GM13976 (cell line): ENCODE results near the gene SREK1.

Experiments used
- DNase-seq: peaks from one replicate; pipeline ENCODE4 v3.0.0; 2012; ENCODE audit warnings: low spot score
- in situ Hi-C: fragments of 300-500 bp; cut with MboI; formaldehyde crosslinking; loops from one replicate; pipeline ENCODE4 v1.12.0; 2022; ENCODE audit warnings: low sequenced_read_pairs, mixed read lengths, inconsistent platforms; ENCODE audit not compliant: unreplicated experiment
- TF ChIP-seq, protein P1 (sequence below): IDR thresholded peaks from 2 replicates; pipeline ENCODE4 v1.5.1; 2012; ENCODE audit warnings: borderline replicate concordance, mild to moderate bottlenecking; ENCODE audit not compliant: insufficient read depth; ENCODE audit errors: extremely low read depth, missing control alignments, control extremely low read depth

The SREK1 gene

DNA sequence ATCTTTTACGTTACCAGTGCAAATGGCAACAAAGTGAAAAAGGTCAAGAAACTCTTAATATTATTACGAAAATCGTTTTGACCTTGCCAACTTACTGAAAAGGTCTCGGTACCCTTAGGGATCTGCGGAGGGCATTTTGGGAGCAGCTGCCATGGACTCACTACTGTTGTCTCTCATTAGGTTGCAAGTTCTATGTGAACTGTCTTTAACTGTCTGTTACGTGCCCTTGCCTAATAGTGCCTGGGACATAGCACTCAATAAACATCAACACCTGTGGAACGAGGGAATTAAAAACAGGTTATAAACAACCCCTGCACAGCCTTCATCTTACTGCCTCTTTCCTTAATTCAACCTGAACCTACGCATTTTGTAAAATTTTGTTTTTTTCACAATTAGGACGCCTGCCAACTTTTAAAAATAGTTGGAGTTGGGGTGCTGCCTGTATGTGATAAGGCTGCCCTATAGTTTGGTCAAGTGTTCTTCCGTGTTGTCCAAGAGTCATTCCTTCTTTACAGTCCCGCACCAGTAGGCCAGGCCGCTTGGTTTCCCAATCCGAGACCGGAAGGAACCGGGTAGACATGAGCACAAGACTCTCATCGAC, 527 bp upstream of the SREK1 start:
- in situ Hi-C loops, result no loop called here
- no peak for DNase-seq
- TF ChIP-seq, protein P1, sequence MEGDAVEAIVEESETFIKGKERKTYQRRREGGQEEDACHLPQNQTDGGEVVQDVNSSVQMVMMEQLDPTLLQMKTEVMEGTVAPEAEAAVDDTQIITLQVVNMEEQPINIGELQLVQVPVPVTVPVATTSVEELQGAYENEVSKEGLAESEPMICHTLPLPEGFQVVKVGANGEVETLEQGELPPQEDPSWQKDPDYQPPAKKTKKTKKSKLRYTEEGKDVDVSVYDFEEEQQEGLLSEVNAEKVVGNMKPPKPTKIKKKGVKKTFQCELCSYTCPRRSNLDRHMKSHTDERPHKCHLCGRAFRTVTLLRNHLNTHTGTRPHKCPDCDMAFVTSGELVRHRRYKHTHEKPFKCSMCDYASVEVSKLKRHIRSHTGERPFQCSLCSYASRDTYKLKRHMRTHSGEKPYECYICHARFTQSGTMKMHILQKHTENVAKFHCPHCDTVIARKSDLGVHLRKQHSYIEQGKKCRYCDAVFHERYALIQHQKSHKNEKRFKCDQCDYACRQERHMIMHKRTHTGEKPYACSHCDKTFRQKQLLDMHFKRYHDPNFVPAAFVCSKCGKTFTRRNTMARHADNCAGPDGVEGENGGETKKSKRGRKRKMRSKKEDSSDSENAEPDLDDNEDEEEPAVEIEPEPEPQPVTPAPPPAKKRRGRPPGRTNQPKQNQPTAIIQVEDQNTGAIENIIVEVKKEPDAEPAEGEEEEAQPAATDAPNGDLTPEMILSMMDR, result no peak

DNA sequence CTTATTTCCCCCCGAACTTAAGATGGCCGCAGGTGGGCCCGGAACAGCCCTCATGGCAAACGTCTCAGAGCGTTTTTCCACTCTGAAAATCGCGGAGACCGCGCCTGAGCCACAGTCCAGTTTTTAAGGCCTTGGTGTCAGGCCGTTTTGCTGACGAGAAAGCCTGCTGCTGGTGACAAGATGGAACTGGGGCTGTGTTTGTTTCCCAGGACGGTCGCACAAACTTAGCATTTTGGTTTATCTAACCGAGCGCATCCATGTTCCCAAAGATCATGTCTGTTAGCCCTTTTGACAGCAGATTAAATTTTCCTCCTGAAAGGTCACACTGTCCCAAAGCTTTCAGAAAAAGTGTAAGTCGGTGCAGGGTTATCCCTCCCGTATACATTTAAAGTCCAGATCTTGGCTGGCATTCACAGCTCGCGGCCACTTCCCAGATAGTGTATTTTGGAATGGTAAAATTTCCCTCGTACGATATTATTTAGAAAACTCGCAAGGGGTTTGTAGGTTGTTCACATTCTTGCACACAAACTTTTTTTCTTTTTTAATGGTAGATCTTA, 812 bp downstream of the SREK1 start:
- TF ChIP-seq, protein P1, result no peak
- DNase-seq, result peak; percentile 68
- in situ Hi-C loops, result no loop called here

DNA sequence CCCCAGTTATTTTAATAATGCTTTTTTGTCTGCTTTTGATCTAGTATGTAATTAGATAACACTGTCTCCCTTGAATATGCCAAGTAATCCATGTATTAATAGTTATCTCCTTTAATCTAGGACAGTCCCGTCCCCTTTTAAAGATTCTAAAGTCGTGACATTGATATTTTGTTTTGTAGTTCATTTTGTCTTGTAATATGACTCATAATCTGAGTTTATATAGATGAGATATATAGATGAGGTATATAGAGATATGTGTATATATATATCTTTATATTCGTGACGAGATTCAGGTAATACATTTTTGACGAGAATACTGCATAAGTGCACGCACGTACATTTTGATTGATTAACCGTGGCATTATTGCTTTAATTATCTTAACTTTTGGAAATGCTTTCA, 1.6 kb downstream of the SREK1 start:
- in situ Hi-C loops, result no loop called here
- DNase-seq, result no peak
- TF ChIP-seq, protein P1, result no peak

DNA sequence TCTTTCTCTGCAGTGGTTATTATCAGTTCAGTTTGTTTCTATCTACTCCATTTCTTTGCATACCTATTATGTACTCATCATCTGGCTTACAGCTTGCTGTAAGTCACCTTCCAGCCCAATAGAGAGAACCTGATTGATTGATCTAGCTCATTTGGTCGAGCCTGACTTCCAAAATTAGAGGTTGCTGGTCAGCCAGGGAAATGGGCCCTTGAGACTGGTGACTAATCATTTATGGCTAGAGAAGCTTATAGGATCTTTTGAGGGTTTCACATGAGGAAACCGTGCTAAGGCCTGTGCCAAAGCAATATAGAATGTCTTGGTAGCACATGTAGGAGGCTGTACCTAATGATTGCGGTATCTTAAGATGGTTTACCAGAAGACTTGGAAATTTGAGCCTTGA, 5.8 kb downstream of the SREK1 start:
- in situ Hi-C loops, result no loop called here
- DNase-seq, result no peak

DNA sequence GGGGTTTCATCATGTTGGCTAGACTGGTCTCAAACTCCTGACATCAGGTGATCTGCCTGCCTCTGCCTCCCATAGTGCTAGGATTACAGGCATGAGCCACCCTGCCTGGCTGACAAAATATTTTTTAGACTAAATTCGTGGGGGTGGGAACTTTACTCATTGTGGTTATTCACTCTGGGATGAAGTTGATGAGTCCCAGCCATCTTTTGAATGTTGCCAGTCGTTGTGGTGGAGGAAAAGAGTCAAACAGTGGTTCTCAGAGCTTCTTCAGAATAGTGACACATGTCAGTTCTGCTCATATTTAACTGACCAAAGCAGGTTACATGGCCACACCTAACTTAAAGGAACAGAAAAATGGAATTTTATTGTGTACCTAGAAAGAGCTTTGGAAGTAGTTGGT, 6.9 kb downstream of the SREK1 start:
- in situ Hi-C loops, result no loop called here
- no peak for DNase-seq
- TF ChIP-seq, protein P1, result no peak

More for the DNA sequence above, 5.8 kb downstream of the SREK1 start:
- TF ChIP-seq, protein P1, result no peak

DNA sequence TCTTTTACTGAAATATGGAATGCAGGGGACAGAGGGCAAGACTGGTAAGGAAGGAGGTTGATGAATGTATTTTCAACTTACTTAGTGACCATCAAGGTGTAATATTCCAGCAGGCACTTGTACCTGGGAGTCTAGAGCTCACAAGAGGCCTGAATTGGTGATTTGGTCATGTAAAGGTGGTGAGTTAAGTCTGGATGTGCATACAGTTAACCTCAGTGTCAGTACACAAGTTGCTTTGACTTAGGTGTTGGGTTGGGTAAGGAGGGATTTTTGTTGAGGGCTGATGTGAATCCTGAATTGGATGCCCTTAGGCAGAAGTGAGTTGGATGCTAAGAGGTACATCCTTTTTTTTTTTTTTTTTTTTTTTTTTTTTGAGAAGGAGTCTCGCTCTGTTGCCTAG, 7.4 kb downstream of the SREK1 start:
- TF ChIP-seq, protein P1, result no peak
- in situ Hi-C loops, result no loop called here

More for the DNA sequence above, 7.4 kb downstream of the SREK1 start:
- DNase-seq, result no peak
